H9 (cell line): ENCODE results near the gene BCAS3. TPM values are rescaled to one million over a fixed set of nuclear protein-coding genes. Genes with fewer than 3 reads are reported as not detected.

Experiments
- DNase-seq: peaks from one replicate; pipeline ENCODE4 v3.0.0-alpha.2; 2017
- H2AFZ ChIP-seq: one replicate; pipeline ENCODE4 v1.6.1; 2013; ENCODE audit warnings: mild to moderate bottlenecking, low read length, control low read depth, moderate library complexity
- H2AK5ac ChIP-seq: 2 replicates; pipeline ENCODE4 v1.6.1; 2013; ENCODE audit warnings: low read length, control low read depth, mixed read lengths; ENCODE audit not compliant: insufficient read length
- H2BK120ac ChIP-seq: one replicate; pipeline ENCODE4 v1.6.1; 2013; ENCODE audit warnings: low read depth, mild to moderate bottlenecking, low read length, control low read depth, inconsistent platforms; ENCODE audit not compliant: poor library complexity, severe bottlenecking
- H2BK12ac ChIP-seq: 2 replicates; pipeline ENCODE4 v1.6.1; 2013; ENCODE audit warnings: low read length, control low read depth, mixed read lengths, low read depth; ENCODE audit not compliant: insufficient read length
- H2BK15ac ChIP-seq: 2 replicates; pipeline ENCODE4 v1.6.1; 2013; ENCODE audit warnings: low read depth, low read length, control low read depth
- H2BK20ac ChIP-seq: one replicate; pipeline ENCODE4 v1.6.1; 2013; ENCODE audit warnings: low read depth, mild to moderate bottlenecking, low read length, control low read depth, inconsistent platforms; ENCODE audit not compliant: poor library complexity, severe bottlenecking
- H2BK5ac ChIP-seq: 2 replicates; pipeline ENCODE4 v1.6.1; 2013; ENCODE audit warnings: low read length, control low read depth, mixed read lengths; ENCODE audit not compliant: insufficient read length
- H3K14ac ChIP-seq: 2 replicates; pipeline ENCODE4 v1.6.1; 2013; ENCODE audit warnings: low read length, control low read depth; ENCODE audit not compliant: insufficient read depth
- H3K18ac ChIP-seq: 2 replicates; pipeline ENCODE4 v1.6.1; 2013; ENCODE audit warnings: low read depth, mild to moderate bottlenecking, mixed read lengths, low read length, control low read depth; ENCODE audit not compliant: insufficient read length
- H3K23ac ChIP-seq: 2 replicates; pipeline ENCODE4 v1.6.1; 2013; ENCODE audit warnings: low read length, control low read depth, mixed read lengths, low read depth; ENCODE audit not compliant: insufficient read length
- H3K23me2 ChIP-seq: 2 replicates; pipeline ENCODE4 v1.6.1; 2013; ENCODE audit warnings: low read depth, mild to moderate bottlenecking, mixed read lengths, low read length, control low read depth; ENCODE audit not compliant: insufficient read length, poor library complexity, severe bottlenecking
- H3K27ac ChIP-seq: 2 replicates; pipeline ENCODE4 v1.5.1; 2013; ENCODE audit warnings: low read length, control low read depth, mixed read lengths, low read depth; ENCODE audit not compliant: insufficient read length
- H3K27me3 ChIP-seq: 2 replicates; pipeline ENCODE4 v1.6.1; 2013; ENCODE audit warnings: low read length, control low read depth, inconsistent platforms; ENCODE audit not compliant: insufficient read depth
- H3K4ac ChIP-seq: 2 replicates; pipeline ENCODE4 v1.6.1; 2013; ENCODE audit warnings: low read depth, mild to moderate bottlenecking, control low read depth, inconsistent platforms, low read length, moderate library complexity
- H3K4me1 ChIP-seq: 2 replicates; pipeline ENCODE4 v1.6.1; 2013; ENCODE audit warnings: low read length, control low read depth, inconsistent platforms; ENCODE audit not compliant: insufficient read depth
- H3K4me2 ChIP-seq: 2 replicates; pipeline ENCODE4 v1.6.1; 2013; ENCODE audit warnings: low read length, control low read depth, mixed read lengths; ENCODE audit not compliant: insufficient read length, insufficient read depth
- H3K56ac ChIP-seq: 2 replicates; pipeline ENCODE4 v1.6.1; 2013; ENCODE audit warnings: low read depth, mild to moderate bottlenecking, mixed read lengths, low read length, control low read depth; ENCODE audit not compliant: insufficient read length
- H3K79me1 ChIP-seq: 2 replicates; pipeline ENCODE4 v1.6.1; 2013; ENCODE audit warnings: low read depth, mild to moderate bottlenecking, moderate library complexity, low read length, control low read depth, inconsistent platforms; ENCODE audit not compliant: insufficient read depth, poor library complexity, severe bottlenecking
- H3K79me2 ChIP-seq: 2 replicates; pipeline ENCODE4 v1.6.1; 2013; ENCODE audit warnings: low read length, control low read depth, inconsistent platforms; ENCODE audit not compliant: insufficient read depth
- H3K9ac ChIP-seq: 2 replicates; pipeline ENCODE4 v1.6.1; 2013; ENCODE audit warnings: low read length, control low read depth, mixed read lengths; ENCODE audit not compliant: insufficient read length; ENCODE audit errors: extremely low read depth
- H3K9me3 ChIP-seq: one replicate; pipeline ENCODE4 v1.6.1; 2013; ENCODE audit warnings: low read depth, low read length, inconsistent platforms; ENCODE audit not compliant: control insufficient read depth
- H3T11ph ChIP-seq: one replicate; pipeline ENCODE4 v1.6.1; 2013; ENCODE audit warnings: mild to moderate bottlenecking, low read length, control low read depth, inconsistent platforms
- H4K20me1 ChIP-seq: one replicate; pipeline ENCODE4 v1.6.1; 2013; ENCODE audit not compliant: control insufficient read depth, insufficient read length, insufficient read depth
- H4K5ac ChIP-seq: 2 replicates; pipeline ENCODE4 v1.6.1; 2013; ENCODE audit warnings: low read depth, mild to moderate bottlenecking, mixed read lengths, low read length, control low read depth; ENCODE audit not compliant: insufficient read length
- H4K8ac ChIP-seq: replicated peaks from 2 replicates; pipeline ENCODE4 v1.6.1; 2013; ENCODE audit warnings: low read length, control low read depth, mixed read lengths, low read depth; ENCODE audit not compliant: insufficient read length
- H4K91ac ChIP-seq: 2 replicates; pipeline ENCODE4 v1.6.1; 2013; ENCODE audit warnings: low read depth, mild to moderate bottlenecking, moderate library complexity, mixed read lengths, low read length, control low read depth; ENCODE audit not compliant: insufficient read length
- H3K27ac Mint-ChIP-seq, 3 experiments: 2 replicates in 2 of 3; 3 replicates in 1 of 3; pipeline ENCODE4 v1.8.0; 2020 to 2021; ENCODE audit warnings: mixed read lengths in 3 of 3, mild to moderate bottlenecking in 1 of 3, moderate library complexity in 1 of 3
- H3K27me3 Mint-ChIP-seq: 2 replicates; pipeline ENCODE4 v1.8.0; 2021; ENCODE audit warnings: low read depth, mild to moderate bottlenecking, moderate library complexity, mixed read lengths
- H3K36me3 Mint-ChIP-seq, 3 experiments: 2 replicates in 2 of 3; 3 replicates in 1 of 3; pipeline ENCODE4 v1.8.0; 2020 to 2021; ENCODE audit warnings: low read depth in 3 of 3, mixed read lengths in 3 of 3; ENCODE audit not compliant: insufficient read depth in 1 of 3
- H3K4me1 Mint-ChIP-seq, 2 experiments: 2 replicates each; pipeline ENCODE4 v1.8.0; 2020; ENCODE audit warnings: mixed read lengths in 2 of 2
- H3K4me3 Mint-ChIP-seq, 2 experiments: 2 replicates in 1 of 2; 3 replicates in 1 of 2; pipeline ENCODE4 v1.8.0; 2020 to 2021; ENCODE audit warnings: mild to moderate bottlenecking in 2 of 2, mixed read lengths in 2 of 2, moderate library complexity in 1 of 2
- H3K9me3 Mint-ChIP-seq, 2 experiments: 2 replicates in 1 of 2; 3 replicates in 1 of 2; pipeline ENCODE4 v1.8.0; 2020; ENCODE audit warnings: mild to moderate bottlenecking in 2 of 2, mixed read lengths in 2 of 2, moderate library complexity in 1 of 2
- CTCF ChIP-seq: fragments of 200-600 bp; sonication (generic); conservative IDR thresholded peaks from 3 replicates; pipeline ENCODE4 v1.8.0; 2021; ENCODE audit warnings: antibody characterized with exemption, mild to moderate bottlenecking
- WGBS: extraction: QIAGEN DNeasy Blood & Tissue Kit; methylation state at CpG from one replicate; pipeline ENCODE4 v1.1.7; 2013; ENCODE audit warnings: missing lambda C conversion rate, low lambda C conversion rate, mixed read lengths; ENCODE audit not compliant: insufficient read length; ENCODE audit errors: extremely low coverage; 5-methylcytosine and 5-hydroxymethylcytosine counted together
- total RNA-seq: library from RNA; stranded (reverse); gene quantifications from 2 replicates; pipeline ENCODE4 v1.2.1, GENCODE V29; 2021

BCAS3 gene
- total RNA-seq, 1 experiment from 2014 or later: 22.4 TPM

- H2BK12ac ChIP-seq: no peak overlapping the region
- TF ChIP-seq CTCF: no peak
- H4K5ac ChIP-seq: no peak overlapping the region
- H3K56ac ChIP-seq: no peak overlapping the region
- Mint-ChIP-seq H3K4me3 (no peak overlapping the region), H3K36me3 (no peaks in the 10 kb centered on the region; a peak in 1 of 7 replicates), H3K4me1 (peaks cover 12 to 24% of the 10 kb centered on the region in 2 experiments), H3K27ac (no peak overlapping the region), H3K9me3 (peaks cover 0 to 2% of the 10 kb centered on the region in 2 experiments; a peak in 1 of 5 replicates), H3K27me3 (no peaks in the 10 kb centered on the region; the same call in 1 of the 2 replicates)
- H3K23ac ChIP-seq: no peak overlapping the region
- H3K9me3 ChIP-seq: no peaks in the 10 kb centered on the region
- no peak overlapping the region for H3K14ac ChIP-seq
- no CpG with 5 or more reads among the region's 9 CpGs for WGBS
- H2BK20ac ChIP-seq: no peak overlapping the region
- H3K79me2 ChIP-seq: no peaks in the 10 kb centered on the region
- no peak overlapping the region for H2AFZ ChIP-seq
- no peaks in the 10 kb centered on the region for H3K27me3 ChIP-seq
- no peak overlapping the region for H4K91ac ChIP-seq
- no peak overlapping the region for H2BK15ac ChIP-seq
- H3K23me2 ChIP-seq: no peaks in the 10 kb centered on the region
- no peak overlapping the region for H3K9ac ChIP-seq
- no peak overlapping the region for H3K4me2 ChIP-seq
- no peak overlapping the region for H4K8ac ChIP-seq
- DNase-seq: no peak
- no peak overlapping the region for H2BK120ac ChIP-seq
- no peaks in the 10 kb centered on the region for H4K20me1 ChIP-seq
- no peak overlapping the region for H3K27ac ChIP-seq
- no peaks in the 10 kb centered on the region for H3K79me1 ChIP-seq
- no peak overlapping the region for H3T11ph ChIP-seq
- no peaks in the 10 kb centered on the region for H3K4me1 ChIP-seq
- no peak overlapping the region for H3K18ac ChIP-seq
- H3K4ac ChIP-seq: no peak overlapping the region
- no peak overlapping the region for H2AK5ac ChIP-seq
- no peak overlapping the region for H2BK5ac ChIP-seq
Observed at GRCh38 chr17:61362852-61363600, 685.4 kb downstream of the BCAS3 start.
